Keratinocyte (primary cell): ENCODE measurements around the gene WIPF3. TPM values are rescaled to one million over a fixed set of nuclear protein-coding genes. Genes with fewer than 3 reads are reported as not detected.

ENCODE experiments used
- DNase-seq: peaks from one replicate; pipeline ENCODE4 v3.0.0-alpha.2; 2011; ENCODE audit warnings: low read depth, missing footprints, low spot score
- FAIRE-seq: peaks from 2 replicates; lab custom pipeline; 2011; peaks lifted over from hg19 to GRCh38; lab: Jason Lieb, UNC
- H2AFZ ChIP-seq: 2 replicates; pipeline ENCODE4 v1.6.0; 2012; ENCODE audit warnings: low read length, control low read depth, inconsistent platforms; ENCODE audit not compliant: control insufficient read depth
- H3K27ac ChIP-seq: 2 replicates; pipeline ENCODE4 v1.5.1; 2011; ENCODE audit warnings: low read length; ENCODE audit not compliant: control insufficient read depth, insufficient read depth
- H3K27me3 ChIP-seq: 3 replicates; pipeline ENCODE4 v1.6.0; 2011; ENCODE audit warnings: low read length; ENCODE audit not compliant: control insufficient read depth, insufficient read depth; ENCODE audit errors: extremely low read depth
- H3K36me3 ChIP-seq, 2 experiments: 2 replicates in 1 of 2; 3 replicates in 1 of 2; pipeline ENCODE4 v1.5.1; 2011; ENCODE audit warnings: low read length in 2 of 2, mild to moderate bottlenecking in 1 of 2; ENCODE audit not compliant: control insufficient read depth in 2 of 2, insufficient read depth in 2 of 2; ENCODE audit errors: extremely low read depth in 1 of 2
- H3K4me1 ChIP-seq: 3 replicates; pipeline ENCODE4 v1.5.1; 2011; ENCODE audit warnings: low read length; ENCODE audit not compliant: control insufficient read depth, insufficient read depth; ENCODE audit errors: extremely low read depth
- H3K4me2 ChIP-seq: 3 replicates; pipeline ENCODE4 v1.6.0; 2011; ENCODE audit warnings: low read depth, low read length; ENCODE audit not compliant: control insufficient read depth, insufficient read depth; ENCODE audit errors: extremely low read depth
- H3K4me3 ChIP-seq, 3 experiments: fragments of 200-600 bp in 1 of 3; sonication (generic) in 1 of 3; 2 replicates in 2 of 3; 3 replicates in 1 of 3; pipeline ENCODE4 v1.5.1; 2011 to 2016; ENCODE audit warnings: low read length in 3 of 3, mild to moderate bottlenecking in 3 of 3, control low read depth in 2 of 3, inconsistent platforms in 1 of 3, low read depth in 1 of 3, mixed read lengths in 1 of 3, mixed run types in 1 of 3, moderate library complexity in 1 of 3; ENCODE audit not compliant: control insufficient read depth in 2 of 3, insufficient read depth in 2 of 3; ENCODE audit errors: extremely low read depth in 1 of 3
- H3K79me2 ChIP-seq: 2 replicates; pipeline ENCODE4 v1.6.0; 2012; ENCODE audit warnings: low read length; ENCODE audit not compliant: control insufficient read depth, insufficient read depth
- H3K9ac ChIP-seq: 3 replicates; pipeline ENCODE4 v1.6.0; 2011; ENCODE audit warnings: low read length; ENCODE audit not compliant: control insufficient read depth, insufficient read depth; ENCODE audit errors: extremely low read depth
- H3K9me1 ChIP-seq: 3 replicates; pipeline ENCODE4 v1.6.0; 2011; ENCODE audit warnings: low read length; ENCODE audit not compliant: control insufficient read depth, insufficient read depth; ENCODE audit errors: extremely low read depth
- H3K9me3 ChIP-seq: 2 replicates; pipeline ENCODE4 v1.5.1; 2012; ENCODE audit warnings: low read depth, low read length; ENCODE audit not compliant: control insufficient read depth
- H4K20me1 ChIP-seq: 3 replicates; pipeline ENCODE4 v1.6.0; 2011; ENCODE audit warnings: low read length; ENCODE audit not compliant: control insufficient read depth, insufficient read depth; ENCODE audit errors: extremely low read depth
- EZH2 ChIP-seq: IDR thresholded peaks from one replicate; pipeline ENCODE4 v1.6.1; 2012; ENCODE audit warnings: inconsistent platforms, mild to moderate bottlenecking, low read length, moderate library complexity
- dilution Hi-C: fragments of 300-500 bp; cut with MboI; formaldehyde crosslinking; loops from one replicate; pipeline ENCODE4 v1.7.0; 2020; ENCODE audit warnings: low sequenced_read_pairs; ENCODE audit not compliant: extremely low pct_ligation_motif_present
- polyA plus RNA-seq, 5 experiments: library from polyadenylated mRNA; depleted of rRNA in 3 of 5; stranded (reverse) in 3 of 5; stranded (forward) in 1 of 5; unstranded in 1 of 5; fragments of >200 nt; gene quantifications; 1 replicate in 1 of 5; 2 replicates in 3 of 5; 3 replicates in 1 of 5; pipeline versions ENCODE4 v1.2.1 to v1.2.3, GENCODE V29; 2011 to 2012; ENCODE audit warnings: missing spikeins in 2 of 5, low read depth in 1 of 5, low replicate concordance in 1 of 5
- TF ChIP-seq, protein P1 (sequence below), 3 experiments: IDR thresholded peaks in 1 of 3; conservative IDR thresholded peaks in 1 of 3; optimal IDR thresholded peaks in 1 of 3; 2 replicates in 2 of 3; 3 replicates in 1 of 3; pipeline versions ENCODE3 to v1.5.1; 2011; ENCODE audit warnings: low read length in 3 of 3, mild to moderate bottlenecking in 3 of 3, moderate library complexity in 2 of 3, control low read depth in 1 of 3, inconsistent platforms in 1 of 3; ENCODE audit not compliant: insufficient read depth in 2 of 3; ENCODE audit errors: extremely low read depth in 1 of 3

The WIPF3 gene
- polyA plus RNA-seq, 1 donor (not counting 4 experiments of a cell fraction or from before 2014, with no cell fraction given), result 0.04 TPM

DNA sequence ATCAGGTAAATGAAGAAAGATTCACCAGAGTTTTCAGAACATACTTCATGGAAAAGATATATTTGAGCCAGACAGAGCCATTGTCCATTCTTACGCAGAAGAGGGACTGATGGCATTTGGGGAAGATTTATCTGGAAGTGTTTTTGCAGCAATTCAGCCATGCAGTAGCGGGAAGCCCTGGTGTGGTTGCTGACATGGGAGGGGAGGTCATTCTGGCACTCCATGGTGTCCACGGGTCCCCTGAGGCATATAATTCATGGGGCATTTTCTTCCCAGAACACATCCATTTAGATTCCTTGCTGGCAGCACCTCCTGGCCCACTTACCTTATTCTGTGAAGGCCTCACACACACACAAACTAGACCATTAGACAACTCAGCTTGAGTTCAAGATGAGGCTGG is 55.6 kb downstream of the WIPF3 start:
- Histone ChIP-seq H3K27me3 (peaks cover 3% of the 10 kb centered on the region), H3K36me3 (no peaks in the 10 kb centered on the region), H3K9me1 (no peaks in the 10 kb centered on the region), H3K4me1 (no peaks in the 10 kb centered on the region), H4K20me1 (no peaks in the 10 kb centered on the region), H3K9me3 (no peaks in the 10 kb centered on the region), H3K79me2 (no peaks in the 10 kb centered on the region), H3K9ac (no peak overlapping the region), H3K4me2 (no peak overlapping the region), H2AFZ (no peak overlapping the region), H3K4me3 (no peak overlapping the region), H3K27ac (no peak overlapping the region)
- dilution Hi-C loops, result no loop called here
- FAIRE-seq (no peak), DNase-seq (no peak)
- TF ChIP-seq, protein P1, sequence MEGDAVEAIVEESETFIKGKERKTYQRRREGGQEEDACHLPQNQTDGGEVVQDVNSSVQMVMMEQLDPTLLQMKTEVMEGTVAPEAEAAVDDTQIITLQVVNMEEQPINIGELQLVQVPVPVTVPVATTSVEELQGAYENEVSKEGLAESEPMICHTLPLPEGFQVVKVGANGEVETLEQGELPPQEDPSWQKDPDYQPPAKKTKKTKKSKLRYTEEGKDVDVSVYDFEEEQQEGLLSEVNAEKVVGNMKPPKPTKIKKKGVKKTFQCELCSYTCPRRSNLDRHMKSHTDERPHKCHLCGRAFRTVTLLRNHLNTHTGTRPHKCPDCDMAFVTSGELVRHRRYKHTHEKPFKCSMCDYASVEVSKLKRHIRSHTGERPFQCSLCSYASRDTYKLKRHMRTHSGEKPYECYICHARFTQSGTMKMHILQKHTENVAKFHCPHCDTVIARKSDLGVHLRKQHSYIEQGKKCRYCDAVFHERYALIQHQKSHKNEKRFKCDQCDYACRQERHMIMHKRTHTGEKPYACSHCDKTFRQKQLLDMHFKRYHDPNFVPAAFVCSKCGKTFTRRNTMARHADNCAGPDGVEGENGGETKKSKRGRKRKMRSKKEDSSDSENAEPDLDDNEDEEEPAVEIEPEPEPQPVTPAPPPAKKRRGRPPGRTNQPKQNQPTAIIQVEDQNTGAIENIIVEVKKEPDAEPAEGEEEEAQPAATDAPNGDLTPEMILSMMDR (optimal IDR thresholded peaks at IDR 0.05 in 1 of 3, IDR thresholded peaks at IDR 0.05 in 1 of 3, conservative IDR thresholded peaks at IDR 0.05 in 1 of 3; ENCODE audit: extremely low read depth in 1 of 3, insufficient read depth in 2 of 3, low read length in 3 of 3), result no peak
- TF ChIP-seq EZH2, result no peak

DNA sequence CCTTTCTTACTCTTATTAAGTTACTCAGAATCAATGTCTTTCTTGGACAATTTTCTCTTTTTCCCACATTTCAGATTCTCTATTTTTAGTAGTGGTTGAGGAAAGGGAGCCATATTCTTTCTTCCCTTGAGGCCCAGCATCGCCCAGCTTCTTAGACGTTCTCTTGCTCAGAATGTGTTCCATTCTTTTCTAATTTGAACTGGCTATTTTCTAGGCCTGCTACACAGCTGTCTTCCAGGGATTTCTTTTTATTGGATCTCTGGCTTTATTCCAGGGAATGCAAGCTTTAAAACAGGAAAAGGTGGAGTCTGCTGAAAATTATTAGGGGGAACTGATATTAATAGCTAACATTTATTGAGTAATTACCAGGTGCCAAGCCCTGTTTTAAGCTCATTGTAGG is 58.3 kb downstream of the WIPF3 start:
- Histone ChIP-seq H3K9me1 (no peaks in the 10 kb centered on the region), H3K27ac (no peak overlapping the region), H3K4me1 (no peaks in the 10 kb centered on the region), H3K36me3 (no peaks in the 10 kb centered on the region), H4K20me1 (no peaks in the 10 kb centered on the region), H3K4me3 (no peak overlapping the region), H3K9ac (no peak overlapping the region), H3K27me3 (no peaks in the 10 kb centered on the region), H3K4me2 (no peak overlapping the region), H3K9me3 (no peaks in the 10 kb centered on the region), H2AFZ (no peak overlapping the region), H3K79me2 (no peaks in the 10 kb centered on the region)
- dilution Hi-C loops, result no loop called here
- no peak for DNase-seq
- TF ChIP-seq, protein P1 (optimal IDR thresholded peaks at IDR 0.05 in 1 of 3, IDR thresholded peaks at IDR 0.05 in 1 of 3, conservative IDR thresholded peaks at IDR 0.05 in 1 of 3; ENCODE audit: extremely low read depth in 1 of 3, insufficient read depth in 2 of 3, low read length in 3 of 3), result no peak
- TF ChIP-seq EZH2, result no peak
- FAIRE-seq, result no peak
